LNCaP clone FGC (cell line): ENCODE results near the gene PPP2R5E.
"Not testable (repeated sequence)": the region's sequence is repeated elsewhere in the genome, so short reads cannot be mapped to it uniquely, and the experiment has no call there.

Experiments
- DNase-seq: peaks from one replicate; pipeline ENCODE4 v3.0.0-alpha.2; 2011; ENCODE audit warnings: low read depth
- H3K4me3 ChIP-seq: 2 replicates; pipeline ENCODE4 v1.5.1; 2011; ENCODE audit warnings: mild to moderate bottlenecking, low read depth, low read length, control low read depth
- CTCF ChIP-seq: IDR thresholded peaks from 2 replicates; pipeline ENCODE4 v1.5.1; 2012; ENCODE audit warnings: mild to moderate bottlenecking; ENCODE audit not compliant: control insufficient read depth, insufficient read depth; ENCODE audit errors: extremely low read depth

The PPP2R5E gene

GRCh38 chr14:63371613-63372012 is 171.6 kb downstream of the PPP2R5E start:
- 0 out of 2 replicates have a peak, but pooled peaks have one; percentile 35 for TF ChIP-seq CTCF
- H3K4me3 ChIP-seq, DNase-seq: not testable (repeated sequence)

- H3K4me3 ChIP-seq, result no peak overlapping the region
- no peak for TF ChIP-seq CTCF
- no peak for DNase-seq
These were observed 172.1 kb downstream of the PPP2R5E start for GRCh38 chr14:63371033-63371432.

GRCh38 chr14:63367742-63368364 is 175.3 kb downstream of the PPP2R5E start:
- no peak for TF ChIP-seq CTCF
- H3K4me3 ChIP-seq, result no peak overlapping the region
- DNase-seq, result no peak

GRCh38 chr14:63362389-63362819 is 180.8 kb downstream of the PPP2R5E start:
- no peak for TF ChIP-seq CTCF
- no peak overlapping the region for H3K4me3 ChIP-seq
- DNase-seq, result no peak

- TF ChIP-seq CTCF, result peak; percentile 17; the same call in 1 of the 2 replicates
- DNase-seq, result no peak
- H3K4me3 ChIP-seq, result no peak overlapping the region
These were observed 181.4 kb downstream of the PPP2R5E start for GRCh38 chr14:63361790-63362189.

GRCh38 chr14:63357841-63358240 is 185.3 kb downstream of the PPP2R5E start:
- H3K4me3 ChIP-seq, result no peak overlapping the region
- no peak for TF ChIP-seq CTCF
- DNase-seq, result no peak

- no peak for TF ChIP-seq CTCF
- DNase-seq, result no peak
- H3K4me3 ChIP-seq, result no peak overlapping the region
These were observed 197.4 kb downstream of the PPP2R5E start for GRCh38 chr14:63345826-63346225.
